Endothelial cell (in vitro differentiated cells): ENCODE data around the gene PCK2. TPM values are rescaled to one million over a fixed set of nuclear protein-coding genes. Genes with fewer than 3 reads are reported as not detected.

Source experiments
- DNase-seq: peaks from one replicate; pipeline ENCODE4 v3.0.0; 2021; ENCODE audit warnings: low spot score
- H3K27ac Mint-ChIP-seq: one replicate; pipeline ENCODE4 v1.8.0; 2021; ENCODE audit warnings: mixed read lengths, inconsistent platforms; ENCODE audit not compliant: unreplicated experiment
- H3K27me3 Mint-ChIP-seq: one replicate; pipeline ENCODE4 v1.8.0; 2021; ENCODE audit warnings: mild to moderate bottlenecking, moderate library complexity, mixed read lengths, inconsistent platforms; ENCODE audit not compliant: unreplicated experiment
- H3K36me3 Mint-ChIP-seq: one replicate; pipeline ENCODE4 v1.8.0; 2021; ENCODE audit warnings: mild to moderate bottlenecking, low read depth, mixed read lengths, inconsistent platforms; ENCODE audit not compliant: unreplicated experiment
- H3K4me1 Mint-ChIP-seq: one replicate; pipeline ENCODE4 v1.8.0; 2021; ENCODE audit warnings: mild to moderate bottlenecking, mixed read lengths, inconsistent platforms; ENCODE audit not compliant: unreplicated experiment
- H3K4me3 Mint-ChIP-seq: one replicate; pipeline ENCODE4 v1.8.0; 2021; ENCODE audit warnings: mild to moderate bottlenecking, mixed read lengths, inconsistent platforms; ENCODE audit not compliant: unreplicated experiment
- H3K9me3 Mint-ChIP-seq: one replicate; pipeline ENCODE4 v1.8.0; 2021; ENCODE audit warnings: mixed read lengths, inconsistent platforms; ENCODE audit not compliant: unreplicated experiment
- CTCF ChIP-seq: fragments of 200-600 bp; sonication (generic); IDR thresholded peaks from one replicate; pipeline ENCODE4 v1.5.0; 2021; ENCODE audit warnings: antibody characterized with exemption; ENCODE audit not compliant: unreplicated experiment
- total RNA-seq: library from RNA; stranded (reverse); fragmentation: NEBNext Ultra II Directional; extraction: Animal tissue kit (Norgen Biotek cat#: 25700); gene quantifications from one replicate; pipeline ENCODE4 v1.2.1, GENCODE V29; 2021; ENCODE audit not compliant: unreplicated experiment

PCK2 gene
- total RNA-seq, 1 donor from 2014 or later, result 23.9 TPM

DNA sequence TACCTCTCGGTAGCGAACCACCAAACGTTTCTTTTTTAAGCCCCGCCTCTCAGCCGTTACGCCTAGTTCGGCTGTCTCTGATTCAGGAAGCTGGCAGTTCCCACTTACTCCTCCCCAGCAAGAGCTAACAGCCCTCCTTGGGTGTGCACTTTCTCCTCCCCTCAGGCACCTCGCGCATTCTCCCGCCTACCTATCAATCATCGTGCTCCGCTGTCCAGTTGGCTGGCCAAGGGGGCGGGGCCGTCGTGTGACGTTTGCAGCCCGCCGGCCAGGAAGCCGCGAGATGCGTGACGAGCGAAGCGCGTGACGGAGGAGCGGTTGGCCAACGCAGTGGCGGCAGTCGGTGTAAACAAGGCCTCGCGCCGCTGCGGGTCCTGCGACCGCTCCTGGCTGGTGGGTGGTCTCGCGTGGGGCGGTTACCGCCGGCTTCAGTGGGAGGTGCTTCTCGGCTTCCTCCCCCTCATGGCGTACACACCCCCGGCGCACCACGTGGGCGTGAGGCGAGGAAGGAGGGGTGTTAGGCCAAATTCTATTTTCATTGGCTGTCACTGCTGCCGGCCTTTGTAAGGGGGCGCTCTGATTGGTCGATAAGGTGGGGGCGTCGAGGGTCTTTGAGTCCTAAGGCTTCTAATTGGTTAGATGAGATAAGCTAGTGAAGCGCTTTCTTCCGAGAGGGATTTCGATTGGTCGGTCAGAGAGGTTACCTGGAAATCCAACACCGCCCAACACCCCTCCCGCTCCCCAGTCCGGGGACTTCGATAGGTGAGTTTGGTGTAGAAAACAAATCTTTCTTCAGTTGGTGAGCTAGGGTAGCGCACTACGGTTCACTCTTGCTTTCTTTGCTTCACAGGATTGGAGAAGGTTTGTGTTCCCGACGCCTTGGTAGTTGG is 20.7 kb downstream of the PCK2 start, which contains the start of the genes DCAF11 and NRL:
TSS of gene DCAF11 (plus strand) at position 246 of the 890 bp plus-strand sequence. CDS start 818 bp downstream, outside the sequence.
TSS of gene NRL (minus strand) at position 418 of the 890 bp plus-strand sequence. CDS start 32,101 bp downstream, outside the sequence.
- no peak for TF ChIP-seq CTCF
- H3K4me1 Mint-ChIP-seq, result peaks cover 20% of the 10 kb centered on the region

GRCh38 chr14:24115422-24116127 is 21.5 kb downstream of the PCK2 start:
- Mint-ChIP-seq H3K36me3 (peaks cover 19% of the 10 kb centered on the region), H3K4me3 (peak overlapping the region; percentile 95), H3K9me3 (no peaks in the 10 kb centered on the region), H3K4me1 (peaks cover 20% of the 10 kb centered on the region), H3K27ac (peak overlapping the region; percentile 97), H3K27me3 (peaks cover 10% of the 10 kb centered on the region)
- peak; percentile 9 for DNase-seq
- no peak for TF ChIP-seq CTCF

More for the DNA sequence above, 20.7 kb downstream of the PCK2 start, which contains the start of the genes DCAF11 and NRL:
- Mint-ChIP-seq H3K4me3 (peak within 1 kb of the TSS; percentile 95), H3K9me3 (no peaks in the 10 kb centered on the region), H3K27ac (peak within 1 kb of the TSS; percentile 97), H3K27me3 (peaks cover 10% of the 10 kb centered on the region), H3K36me3 (peaks cover 19% of the 10 kb centered on the region)
- DNase-seq, result peak; percentile 97

- H3K27ac Mint-ChIP-seq, result no peak overlapping the region
- peaks cover 10% of the 10 kb centered on the region for H3K27me3 Mint-ChIP-seq
- no peak for TF ChIP-seq CTCF
- peaks cover 21% of the 10 kb centered on the region for H3K36me3 Mint-ChIP-seq
- H3K4me1 Mint-ChIP-seq, result peaks cover 20% of the 10 kb centered on the region
- no peak for DNase-seq
- peak overlapping the region; percentile 95 for H3K4me3 Mint-ChIP-seq
- no peaks in the 10 kb centered on the region for H3K9me3 Mint-ChIP-seq
Measured at GRCh38 chr14:24116128-24116814, 22.2 kb downstream of the PCK2 start.

DNA sequence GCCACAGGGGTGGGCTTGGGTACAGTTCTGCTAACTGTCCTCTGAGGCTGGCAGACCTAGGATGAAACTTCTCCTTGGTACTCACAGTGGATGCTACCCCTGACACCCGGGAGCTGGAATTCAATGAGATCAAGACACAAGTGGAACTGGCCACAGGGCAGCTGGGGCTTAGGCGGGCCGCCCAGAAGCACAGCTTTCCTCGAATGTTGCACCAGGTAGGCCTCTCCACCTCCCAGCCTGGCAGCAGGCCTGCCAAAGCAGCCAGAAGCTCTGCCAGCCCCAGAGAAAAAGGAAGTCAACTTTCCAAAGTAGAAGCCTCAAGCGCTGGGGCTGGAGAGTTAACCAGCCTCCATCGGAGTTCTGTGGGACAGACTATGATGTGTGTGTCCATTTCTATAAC is 23.1 kb downstream of the PCK2 start:
- Mint-ChIP-seq H3K4me1 (peaks cover 20% of the 10 kb centered on the region), H3K9me3 (no peaks in the 10 kb centered on the region), H3K27me3 (peaks cover 10% of the 10 kb centered on the region), H3K36me3 (peaks cover 27% of the 10 kb centered on the region), H3K27ac (no peak overlapping the region), H3K4me3 (no peak overlapping the region)
- no peak for DNase-seq
- TF ChIP-seq CTCF, result no peak
